ENCODE data around the gene EED. TPM values are rescaled to one million over a fixed set of nuclear protein-coding genes. Genes with fewer than 3 reads are reported as not detected.

Gene EED
- total RNA-seq, 1 experiment from 2014 or later, result 22.9 TPM

GRCh38 chr11:86206337-86206695 lies 38.2 kb upstream of the EED start:
- H3K4me1 Mint-ChIP-seq (ENCODE audit: insufficient read depth, unreplicated experiment), result peaks cover 3% of the 10 kb centered on the region
- no peaks in the 10 kb centered on the region for H3K36me3 Mint-ChIP-seq (ENCODE audit: insufficient read depth, unreplicated experiment)
- BruUV-seq (replicated peaks), result no TSS peak
- no peak overlapping the region for H3K4me3 Mint-ChIP-seq (ENCODE audit: unreplicated experiment)
- no peak overlapping the region for H3K27ac Mint-ChIP-seq (ENCODE audit: low read depth, unreplicated experiment)
- H3K27me3 Mint-ChIP-seq (ENCODE audit: insufficient read depth, unreplicated experiment), result no peaks in the 10 kb centered on the region
- POLR2A ChIA-PET, result interaction anchor here (1.9 kb wide), 1 partner anchor 10 kb away, joined by 5 read pairs; no protein-coding TSS in a partner anchor
- TF ChIP-seq CTCF (IDR thresholded peaks at IDR 0.05; ENCODE audit: unreplicated experiment), result no peak
- H3K9me3 Mint-ChIP-seq (ENCODE audit: unreplicated experiment), result no peaks in the 10 kb centered on the region
- CTCF ChIA-PET, result interaction anchor here (0.7 to 3.3 kb wide), 5 partner anchors 12 to 511 kb away, joined by 3 to 32 read pairs (median 4); no protein-coding TSS in a partner anchor
- no peak for DNase-seq (ENCODE audit: unreplicated experiment)
- intact Hi-C loops (cut with micrococcal nuclease), result no loop called here

GRCh38 chr11:86207413-86207812 lies 37.1 kb upstream of the EED start:
- no peak for DNase-seq (ENCODE audit: unreplicated experiment)
- no TSS peak for BruUV-seq (replicated peaks)
- ChIA-PET POLR2A (interaction anchor here (0.6 kb wide), 1 partner anchor 14 kb away, joined by 4 read pairs; no protein-coding TSS in a partner anchor), CTCF (interaction anchor here (0.6 to 2.2 kb wide), 4 partner anchors 9 to 138 kb away, joined by 3 to 11 read pairs (median 4); no protein-coding TSS in a partner anchor)
- Mint-ChIP-seq H3K27ac (ENCODE audit: low read depth, unreplicated experiment) (no peak overlapping the region), H3K9me3 (ENCODE audit: unreplicated experiment) (no peaks in the 10 kb centered on the region), H3K4me1 (ENCODE audit: insufficient read depth, unreplicated experiment) (peaks cover 7% of the 10 kb centered on the region), H3K36me3 (ENCODE audit: insufficient read depth, unreplicated experiment) (no peaks in the 10 kb centered on the region), H3K4me3 (ENCODE audit: unreplicated experiment) (no peak overlapping the region), H3K27me3 (ENCODE audit: insufficient read depth, unreplicated experiment) (no peaks in the 10 kb centered on the region)
- TF ChIP-seq CTCF (IDR thresholded peaks at IDR 0.05; ENCODE audit: unreplicated experiment), result no peak
- intact Hi-C loops (cut with micrococcal nuclease), result no loop called here

GRCh38 chr11:86208572-86208971 lies 36.0 kb upstream of the EED start:
- intact Hi-C loops (cut with micrococcal nuclease), result no loop called here
- no peak overlapping the region for H3K4me3 Mint-ChIP-seq (ENCODE audit: unreplicated experiment)
- no peak for TF ChIP-seq CTCF (IDR thresholded peaks at IDR 0.05; ENCODE audit: unreplicated experiment)
- no peaks in the 10 kb centered on the region for H3K36me3 Mint-ChIP-seq (ENCODE audit: insufficient read depth, unreplicated experiment)
- CTCF ChIA-PET, result interaction anchor here (0.6 to 2.2 kb wide), 2 partner anchors 10 to 141 kb away, joined by 5 to 11 read pairs; no protein-coding TSS in a partner anchor
- no peak overlapping the region for H3K27ac Mint-ChIP-seq (ENCODE audit: low read depth, unreplicated experiment)
- POLR2A ChIA-PET, result no interaction called here
- no peaks in the 10 kb centered on the region for H3K27me3 Mint-ChIP-seq (ENCODE audit: insufficient read depth, unreplicated experiment)
- BruUV-seq (replicated peaks), result no TSS peak
- H3K4me1 Mint-ChIP-seq (ENCODE audit: insufficient read depth, unreplicated experiment), result peaks cover 7% of the 10 kb centered on the region
- H3K9me3 Mint-ChIP-seq (ENCODE audit: unreplicated experiment), result no peaks in the 10 kb centered on the region
- no peak for DNase-seq (ENCODE audit: unreplicated experiment)

DNA sequence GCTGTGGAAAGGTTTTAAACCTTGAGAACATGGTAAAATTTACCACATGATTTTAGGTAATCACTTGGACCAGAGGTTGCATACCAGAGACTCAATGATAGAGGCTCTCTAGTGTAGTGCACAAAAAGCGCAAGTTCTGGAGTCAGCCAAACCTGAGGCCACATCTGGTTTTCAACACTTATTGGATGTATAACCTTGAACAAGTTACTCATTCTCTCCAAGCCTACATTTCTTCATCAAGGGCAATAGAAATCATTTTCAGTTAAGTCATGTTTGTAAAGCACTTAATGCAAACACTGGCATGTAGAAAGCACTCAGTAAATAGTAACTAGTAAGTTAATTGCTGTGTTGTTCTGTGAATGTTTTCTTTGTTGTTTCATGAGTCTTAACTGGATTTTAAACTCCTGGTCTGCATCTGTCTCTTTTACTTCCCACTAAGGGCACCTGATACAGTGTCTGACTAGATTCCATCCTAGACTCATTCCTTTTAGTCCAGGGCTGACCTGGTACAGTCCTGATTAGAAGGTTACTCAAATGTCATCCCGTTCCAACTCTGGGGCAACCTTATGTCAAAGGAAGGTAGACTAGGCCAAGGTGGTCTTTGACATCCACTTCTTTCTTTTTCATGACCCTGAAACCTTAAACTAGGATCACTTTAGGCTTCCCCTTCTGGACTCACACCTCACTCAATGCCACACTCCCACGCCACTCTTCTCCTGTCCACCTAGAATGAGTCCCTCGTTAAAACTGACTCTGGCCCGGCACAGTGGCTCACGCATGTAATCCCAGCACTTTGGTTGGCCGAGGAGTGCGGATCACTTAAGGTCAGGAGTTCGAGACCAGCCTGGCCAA lies 34.5 kb upstream of the EED start:
- no peaks in the 10 kb centered on the region for H3K9me3 Mint-ChIP-seq (ENCODE audit: unreplicated experiment)
- no peak overlapping the region for H3K27ac Mint-ChIP-seq (ENCODE audit: low read depth, unreplicated experiment)
- ChIA-PET POLR2A (no interaction called here), CTCF (interaction anchor here (0.5 to 0.7 kb wide), 4 partner anchors 149 to 491 kb away, joined by 3 read pairs; no protein-coding TSS in a partner anchor)
- H3K36me3 Mint-ChIP-seq (ENCODE audit: insufficient read depth, unreplicated experiment), result no peaks in the 10 kb centered on the region
- H3K4me1 Mint-ChIP-seq (ENCODE audit: insufficient read depth, unreplicated experiment), result peaks cover 7% of the 10 kb centered on the region
- no peak overlapping the region for H3K4me3 Mint-ChIP-seq (ENCODE audit: unreplicated experiment)
- no TSS peak for BruUV-seq (replicated peaks)
- intact Hi-C loops (cut with micrococcal nuclease), result no loop called here
- no peaks in the 10 kb centered on the region for H3K27me3 Mint-ChIP-seq (ENCODE audit: insufficient read depth, unreplicated experiment)
- no peak for TF ChIP-seq CTCF (IDR thresholded peaks at IDR 0.05; ENCODE audit: unreplicated experiment)
- DNase-seq (ENCODE audit: unreplicated experiment), result no peak
